NCI-H2107 (cell line): Measurements from ENCODE around the gene NCBP2.

Experiments
- DNase-seq: peaks from one replicate; lab custom pipeline; 2025; lab: John Stamatoyannopoulos, UW

Gene NCBP2

DNA sequence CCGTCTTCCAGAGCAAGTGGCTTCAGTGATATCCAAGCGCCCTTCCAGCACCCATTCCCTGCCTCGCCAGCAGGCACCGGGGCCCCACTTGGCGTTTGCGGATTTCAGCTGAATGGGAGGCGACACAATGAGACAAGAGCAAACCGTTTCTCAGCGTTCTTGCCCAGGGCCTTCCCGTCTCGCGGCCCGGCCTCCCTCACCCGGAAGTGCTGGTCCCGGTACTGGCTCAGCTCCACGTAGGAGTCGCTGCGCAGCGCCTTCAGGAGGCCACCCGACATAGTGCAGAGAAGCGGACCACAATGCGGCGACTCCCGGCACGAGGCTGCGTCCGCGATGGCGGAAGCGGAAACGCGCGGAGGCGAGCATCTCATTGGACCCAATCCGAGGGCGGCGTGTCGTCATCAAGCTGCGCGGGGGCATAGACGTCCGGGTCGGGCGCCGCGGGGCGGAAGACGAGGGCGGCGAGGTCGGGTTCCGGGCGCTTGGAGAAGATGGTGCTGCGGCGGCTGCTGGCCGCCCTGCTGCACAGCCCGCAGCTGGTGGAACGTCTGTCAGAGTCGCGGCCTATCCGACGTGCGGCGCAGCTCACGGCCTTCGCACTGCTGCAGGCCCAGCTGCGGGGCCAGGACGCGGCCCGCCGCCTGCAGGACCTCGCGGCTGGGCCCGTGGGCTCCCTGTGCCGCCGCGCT is at the start of gene NCBP2:
Gene NCBP2 (minus strand): TSS at position 303 of the 689 bp plus-strand sequence. CDS start 25 bp downstream, at position 278.
- DNase-seq: peak; percentile 100

- no peak for DNase-seq
Observed at GRCh38 chr3:196991581-196992460, 49.5 kb upstream of the NCBP2 start.

- DNase-seq: no peak
Observed at GRCh38 chr3:196990601-196991007, 48.3 kb upstream of the NCBP2 start.

GRCh38 chr3:196989721-196990262 is 47.5 kb upstream of the NCBP2 start:
- no peak for DNase-seq

DNA sequence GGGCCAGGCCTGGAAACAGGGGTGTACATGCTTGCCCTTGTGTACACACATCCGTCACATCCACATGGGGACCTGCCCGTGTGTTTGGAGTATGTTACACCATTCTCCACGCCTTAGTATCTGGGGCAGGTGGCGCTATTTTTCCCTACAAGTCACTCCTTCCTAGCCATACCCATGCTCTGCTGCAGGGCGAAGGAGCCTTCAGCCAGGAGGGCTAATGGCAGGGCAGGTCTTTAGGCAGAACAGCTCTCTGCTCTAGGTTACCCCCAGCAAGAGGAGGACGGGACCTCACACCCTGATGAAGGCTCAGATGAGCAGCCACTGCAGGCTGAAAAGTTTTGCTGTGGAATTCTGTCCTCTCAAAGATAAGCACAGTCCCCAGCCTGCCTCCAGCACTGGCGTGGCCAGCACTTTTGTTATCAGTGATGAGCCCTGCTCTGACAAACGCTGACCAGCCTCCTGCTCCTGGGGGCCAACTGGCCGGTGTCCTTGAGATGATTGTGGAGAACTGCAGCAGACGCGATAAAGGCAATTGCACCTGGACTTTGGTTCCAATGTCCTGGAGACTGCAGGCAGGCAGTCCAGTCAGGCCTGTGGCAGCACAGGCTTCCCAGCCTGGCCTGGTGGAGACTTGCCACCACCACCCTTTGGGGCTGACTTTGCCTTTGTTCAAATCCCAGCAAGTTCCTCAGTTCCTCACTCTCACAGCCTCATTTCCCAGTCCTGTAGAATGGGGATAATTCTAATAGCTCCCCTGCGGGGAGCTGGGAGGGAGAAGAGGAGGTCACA is 46.1 kb upstream of the NCBP2 start:
- DNase-seq: no peak

DNA sequence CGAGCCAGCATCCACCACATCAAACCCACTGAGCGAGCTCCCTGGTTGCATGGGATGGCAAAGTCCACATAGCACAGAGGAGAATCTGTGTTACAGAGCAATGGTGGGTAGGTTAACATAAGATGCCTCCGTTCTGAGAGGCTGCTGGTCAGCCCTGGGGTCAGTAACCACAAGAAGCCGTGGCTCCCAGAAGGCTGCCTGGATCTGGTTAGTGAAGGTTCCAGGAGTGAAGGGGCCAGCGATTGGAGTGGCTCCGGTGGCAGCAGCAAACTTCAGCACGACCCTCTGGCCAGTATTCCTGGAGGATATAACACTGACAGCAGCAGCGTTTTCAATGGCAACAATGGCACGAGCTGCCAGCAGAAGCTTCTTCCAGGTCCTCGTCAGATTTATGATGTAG is 44.7 kb upstream of the NCBP2 start:
- DNase-seq: no peak

DNA sequence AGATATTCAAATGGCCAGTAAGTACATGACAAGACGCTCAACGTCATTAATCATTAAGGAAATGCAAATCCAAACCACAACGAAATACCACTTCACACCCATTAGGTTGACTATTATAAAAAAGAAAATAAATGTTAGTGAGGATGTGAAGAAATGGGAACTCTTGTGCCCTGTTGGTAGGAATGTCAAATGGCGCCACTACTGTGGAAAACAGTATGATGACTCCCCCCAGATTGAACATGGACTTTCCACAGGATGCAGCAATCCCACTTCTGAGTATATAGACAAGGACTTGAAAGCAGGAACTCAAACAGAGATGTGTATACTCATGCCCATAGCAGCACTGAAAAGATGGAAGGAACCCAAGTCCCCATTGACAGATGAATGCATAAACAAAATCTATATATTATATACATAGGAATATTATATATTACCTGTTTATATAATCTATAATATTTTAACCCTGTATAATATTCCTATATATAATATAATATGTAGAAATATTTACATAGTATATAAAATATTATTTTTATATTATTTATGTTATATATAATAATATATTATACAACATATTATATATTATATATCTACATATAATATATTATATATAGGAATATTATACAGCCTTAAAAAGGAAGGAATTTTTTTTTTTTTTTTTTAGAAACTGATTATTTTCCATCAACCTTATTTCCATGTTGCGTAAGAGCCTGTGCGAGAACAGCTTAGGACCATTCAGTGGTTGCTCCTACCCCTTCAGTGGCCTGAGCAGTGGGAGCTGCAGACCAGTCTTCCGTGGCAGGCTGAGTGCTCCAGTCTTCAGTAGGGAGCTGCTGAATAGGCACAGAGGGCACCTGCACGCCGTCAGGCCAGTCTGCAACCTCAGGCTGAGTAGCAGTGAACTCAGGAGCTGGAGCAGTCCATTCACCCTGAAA is 43.9 kb upstream of the NCBP2 start:
- DNase-seq: no peak

DNA sequence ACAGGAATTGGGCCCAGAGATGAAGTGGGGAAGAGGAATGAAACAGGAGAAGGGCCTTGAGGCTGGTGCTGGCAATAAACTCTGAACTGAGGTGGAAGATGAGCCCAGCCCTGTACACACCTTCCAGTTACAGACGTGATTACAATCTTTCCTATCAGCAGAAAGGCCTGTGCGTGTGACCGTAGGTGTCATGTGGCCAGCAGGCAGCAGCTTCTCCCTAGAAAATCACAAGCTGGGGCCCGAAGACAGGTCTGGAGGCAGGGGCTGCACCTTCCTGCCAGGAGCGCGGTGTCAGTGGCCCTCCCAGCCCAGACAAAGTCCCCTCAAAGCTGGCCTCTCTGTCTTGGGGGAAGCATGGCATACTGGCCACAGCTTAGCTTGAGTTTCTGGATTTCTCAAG is 43.0 kb upstream of the NCBP2 start:
- no peak for DNase-seq

DNA sequence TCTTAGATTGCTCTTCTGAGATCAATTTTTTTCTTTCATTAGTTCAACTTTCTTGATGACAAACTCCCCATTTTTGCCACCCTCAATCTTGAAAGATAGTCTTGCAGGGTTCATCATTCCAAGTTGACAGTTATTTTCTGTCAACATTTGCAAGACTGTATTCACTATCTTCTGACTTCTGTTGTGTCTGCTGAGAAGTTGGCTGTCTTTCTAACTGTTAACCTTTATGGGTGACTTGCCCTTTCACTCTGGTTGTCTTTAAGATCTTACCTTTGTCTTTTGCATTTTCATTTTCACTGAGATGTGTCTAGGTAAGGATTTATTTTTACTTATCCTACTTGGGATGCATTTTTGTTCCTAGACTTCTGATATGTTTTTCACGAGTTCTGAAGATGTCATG is 40.9 kb upstream of the NCBP2 start:
- DNase-seq: no peak

- DNase-seq: no peak
Observed at GRCh38 chr3:196981657-196982056, 39.3 kb upstream of the NCBP2 start.

GRCh38 chr3:196979545-196979944 is 37.2 kb upstream of the NCBP2 start:
- no peak for DNase-seq

DNA sequence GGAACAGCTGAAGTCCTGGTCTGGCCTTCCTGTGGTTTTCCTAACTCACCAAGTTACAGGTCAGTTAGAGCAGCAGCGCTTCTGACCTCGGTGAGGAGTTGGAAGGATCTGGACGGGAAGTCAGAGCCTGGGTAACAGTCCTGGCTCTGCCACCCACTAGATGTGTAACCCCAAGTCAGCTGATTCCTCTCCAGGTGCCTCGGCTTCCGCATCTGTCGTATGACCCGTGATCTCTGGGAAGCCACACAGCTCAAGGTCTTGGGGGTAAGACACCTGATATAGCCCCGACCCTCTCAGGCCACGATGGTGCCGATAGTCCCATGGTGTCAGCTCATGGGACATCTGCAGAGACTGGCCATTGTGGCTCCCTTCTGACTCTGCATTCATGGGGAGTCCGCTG is 34.6 kb upstream of the NCBP2 start:
- no peak for DNase-seq

- DNase-seq: no peak
Observed at GRCh38 chr3:196975349-196975748, 33.0 kb upstream of the NCBP2 start.

GRCh38 chr3:196974661-196975060 is 32.3 kb upstream of the NCBP2 start:
- DNase-seq: no peak

- no peak for DNase-seq
Observed at GRCh38 chr3:196971094-196971698, 28.9 kb upstream of the NCBP2 start.

DNA sequence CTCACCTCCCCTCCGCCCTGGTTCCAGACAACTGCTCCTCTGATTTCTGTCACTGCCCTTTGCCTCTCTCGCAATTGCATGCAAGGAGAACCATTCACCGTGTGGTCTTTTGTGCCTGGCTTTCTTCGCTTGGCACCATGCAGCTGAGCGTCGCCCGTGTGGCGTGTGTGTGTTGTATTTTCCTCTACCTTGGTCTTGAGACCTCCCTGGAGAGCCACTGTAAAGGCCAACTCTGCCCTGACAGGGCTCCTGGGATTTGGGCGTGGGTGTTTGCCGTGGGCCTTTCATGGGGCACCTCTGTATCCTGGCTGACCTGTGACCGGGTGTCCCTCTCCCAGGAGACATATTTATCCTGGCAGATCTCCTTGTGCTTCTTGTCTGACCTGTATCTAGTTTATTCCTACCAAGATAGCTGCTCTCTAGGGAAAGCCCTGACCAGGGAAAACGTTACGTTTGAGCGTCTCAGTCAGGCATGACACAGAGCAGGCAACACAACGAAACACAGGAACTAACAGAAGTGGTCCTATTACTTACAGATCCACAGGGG is 28.3 kb upstream of the NCBP2 start:
- DNase-seq: no peak

DNA sequence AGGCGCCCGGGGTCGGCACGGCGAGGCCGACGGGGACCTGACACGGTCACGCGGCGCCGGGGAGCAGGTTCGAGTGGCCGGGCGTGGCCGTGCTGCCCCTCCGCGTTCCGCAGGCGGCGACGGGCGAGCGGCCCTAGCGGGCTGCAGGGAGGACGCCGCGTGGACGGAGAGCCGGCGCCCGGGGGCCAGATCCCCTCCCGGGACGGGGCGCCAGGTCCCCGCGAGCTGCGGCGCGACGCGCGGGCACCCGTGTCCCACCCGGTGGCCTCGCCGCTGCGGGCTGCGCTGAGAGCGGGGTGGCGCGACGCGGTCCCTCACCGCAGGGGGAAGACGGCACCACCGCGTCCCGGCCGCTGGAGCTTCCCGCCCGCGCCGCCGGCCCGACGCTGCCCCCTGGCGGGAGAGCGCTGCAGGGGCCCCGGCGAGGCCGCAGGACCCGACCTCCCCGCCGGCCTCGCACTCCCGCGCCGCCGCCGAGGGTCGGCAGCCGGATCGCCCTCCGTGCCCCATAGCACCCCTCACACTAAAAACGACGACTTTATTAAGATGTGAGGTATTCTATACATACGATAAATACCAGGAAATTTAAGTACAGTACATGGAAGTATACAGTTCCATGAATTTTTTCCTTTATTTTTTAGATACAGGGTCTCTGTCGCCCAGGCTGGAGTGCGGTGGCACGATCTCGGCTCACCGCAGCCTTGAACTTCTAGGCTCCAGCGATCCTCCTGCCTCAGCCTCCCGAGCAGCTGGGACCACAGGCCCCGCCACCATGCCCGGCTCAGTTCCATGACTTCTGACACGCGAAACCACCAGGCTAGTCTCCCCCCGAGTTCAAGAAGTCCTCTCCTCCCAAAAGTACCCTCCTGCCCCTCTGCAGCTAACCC is 27.6 kb upstream of the NCBP2 start:
- DNase-seq: peak; percentile 52

DNA sequence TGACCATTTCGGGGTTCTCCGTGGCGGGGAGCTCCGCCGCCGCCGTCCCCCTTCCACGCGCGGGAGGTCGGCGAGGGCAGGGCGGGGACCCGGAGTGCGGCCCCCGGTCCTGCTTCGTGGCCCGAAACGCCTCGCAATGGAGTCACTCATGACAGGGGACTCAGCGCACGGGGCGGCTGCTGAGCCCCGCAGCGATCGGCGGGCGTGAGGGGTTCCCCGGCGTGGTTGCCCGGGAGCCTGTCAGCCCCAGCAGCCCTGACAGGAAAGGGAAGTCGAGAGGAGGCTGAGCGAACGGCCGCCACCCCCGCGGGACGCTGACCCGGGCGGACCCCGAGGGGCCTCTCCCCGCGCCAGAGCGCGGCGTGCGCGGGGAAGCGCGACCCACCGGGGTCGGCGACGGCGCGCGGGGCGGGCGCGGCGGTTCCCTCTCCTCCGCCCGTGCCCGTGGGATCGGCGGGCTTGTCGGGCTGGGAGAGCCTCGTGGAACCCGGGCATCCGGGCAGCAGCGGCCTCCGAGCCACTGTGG is 26.9 kb upstream of the NCBP2 start:
- DNase-seq: peak; percentile 26
